HTR-8/SVneo (cell line): ENCODE results near the gene SCRG1.

Experiments used
- DNase-seq: peaks from one replicate; pipeline ENCODE4 v3.0.0; 2011; ENCODE audit warnings: low spot score, mixed read lengths; ENCODE audit not compliant: insufficient read length
- FAIRE-seq: peaks from 2 replicates; lab custom pipeline; 2011; peaks lifted over from hg19 to GRCh38; lab: Jason Lieb, UNC

The SCRG1 gene

GRCh38 chr4:173398779-173399415, at the start of gene SCRG1:
Gene SCRG1 (minus strand): TSS chr4:173399116. CDS start chr4:173391414, 7,702 bp downstream.
- DNase-seq (no peak), FAIRE-seq (no peak)

DNA sequence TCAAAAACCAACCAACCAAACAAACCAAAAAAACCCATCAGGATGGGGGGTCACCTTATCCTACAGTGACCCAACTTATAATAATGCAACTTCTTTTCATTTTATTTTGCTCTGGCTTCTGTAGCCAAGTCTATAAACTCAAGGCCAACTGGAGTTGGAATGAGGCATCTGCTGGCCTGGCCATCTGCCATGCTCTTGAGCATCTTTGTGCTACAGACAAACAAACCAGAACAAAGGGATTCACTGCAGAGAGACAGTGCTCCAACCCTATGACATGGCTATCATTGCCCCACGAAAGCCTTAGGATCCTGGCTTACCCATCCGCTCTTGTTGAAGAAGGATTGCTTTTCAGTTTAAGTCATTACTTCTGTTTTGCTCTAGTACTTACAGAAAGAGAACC, 49.2 kb upstream of the SCRG1 start:
- DNase-seq (no peak), FAIRE-seq (no peak)

DNA sequence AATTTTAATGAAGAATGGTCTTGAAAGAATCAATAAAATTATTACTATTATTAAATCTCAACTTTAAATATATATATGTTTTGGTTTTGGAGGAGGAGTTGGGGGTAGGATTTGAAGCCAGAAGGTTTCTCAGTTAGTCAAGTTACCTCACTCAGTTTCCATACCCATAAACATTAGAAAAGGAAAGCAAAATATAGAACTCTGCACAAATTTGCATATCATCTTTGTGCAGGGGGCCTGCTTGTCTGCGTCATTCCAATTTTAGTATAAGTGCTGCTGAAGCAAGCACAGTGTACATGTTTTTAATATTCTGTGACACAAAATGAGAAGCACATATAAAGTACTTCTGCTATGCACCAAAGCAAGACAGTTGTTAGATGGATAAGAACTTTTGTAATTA, 47.5 kb upstream of the SCRG1 start:
- DNase-seq, result no peak
- no peak for FAIRE-seq

DNA sequence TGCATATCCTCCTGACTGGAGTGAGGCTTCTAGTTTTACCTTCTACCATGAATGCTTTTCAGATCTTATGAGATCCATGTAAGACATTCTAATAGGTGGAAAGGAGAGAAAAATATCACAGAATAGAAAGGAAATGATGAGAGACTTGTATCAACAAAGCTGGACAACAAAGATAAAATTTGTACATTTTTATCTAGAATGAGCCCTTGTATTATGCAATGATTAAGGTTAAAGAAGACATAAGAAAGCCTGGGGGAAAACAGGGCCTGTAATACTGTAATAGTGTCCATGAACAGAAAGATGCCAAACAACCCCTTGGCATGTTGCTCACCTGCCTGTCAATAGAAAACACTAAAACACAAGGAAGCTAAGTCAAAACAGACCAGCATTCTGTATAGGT, 44.2 kb upstream of the SCRG1 start:
- DNase-seq (no peak), FAIRE-seq (no peak)

DNA sequence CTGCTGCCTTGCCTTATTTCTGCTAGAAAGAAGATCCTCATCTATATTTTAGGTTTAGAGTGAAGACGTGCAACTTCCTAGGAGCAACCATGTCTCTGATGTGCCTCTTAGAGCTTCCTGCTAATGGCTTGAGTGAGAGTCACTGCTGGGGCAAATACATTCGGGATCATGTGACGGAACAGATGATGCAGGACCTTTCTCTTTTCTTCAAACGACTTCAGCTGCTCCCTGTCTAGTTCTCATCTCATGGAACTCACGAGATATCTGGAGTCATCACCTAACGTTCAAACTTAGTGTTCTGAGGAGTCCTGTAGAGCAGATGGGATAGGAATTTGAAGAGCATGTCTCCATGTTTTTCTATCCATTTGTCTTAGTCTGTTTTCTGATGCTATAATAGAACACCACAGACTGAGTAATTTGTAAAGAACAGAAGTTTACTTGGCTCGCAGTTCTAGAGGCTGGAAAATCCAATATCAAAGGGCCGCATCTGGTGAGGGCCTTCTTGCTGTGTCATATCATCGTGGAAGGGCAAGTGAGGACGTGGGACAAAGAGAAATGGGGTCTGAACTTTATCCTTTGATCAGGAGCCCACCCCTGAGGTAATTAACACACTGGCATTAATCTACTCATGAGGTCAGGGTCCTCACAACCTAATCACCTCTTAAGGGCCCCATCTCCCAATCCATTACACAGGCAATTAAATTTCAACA, 43.5 kb upstream of the SCRG1 start:
- FAIRE-seq (no peak), DNase-seq (no peak)

- FAIRE-seq, result no peak
- no peak for DNase-seq
Observed at GRCh38 chr4:173440888-173441287, 42.0 kb upstream of the SCRG1 start.

DNA sequence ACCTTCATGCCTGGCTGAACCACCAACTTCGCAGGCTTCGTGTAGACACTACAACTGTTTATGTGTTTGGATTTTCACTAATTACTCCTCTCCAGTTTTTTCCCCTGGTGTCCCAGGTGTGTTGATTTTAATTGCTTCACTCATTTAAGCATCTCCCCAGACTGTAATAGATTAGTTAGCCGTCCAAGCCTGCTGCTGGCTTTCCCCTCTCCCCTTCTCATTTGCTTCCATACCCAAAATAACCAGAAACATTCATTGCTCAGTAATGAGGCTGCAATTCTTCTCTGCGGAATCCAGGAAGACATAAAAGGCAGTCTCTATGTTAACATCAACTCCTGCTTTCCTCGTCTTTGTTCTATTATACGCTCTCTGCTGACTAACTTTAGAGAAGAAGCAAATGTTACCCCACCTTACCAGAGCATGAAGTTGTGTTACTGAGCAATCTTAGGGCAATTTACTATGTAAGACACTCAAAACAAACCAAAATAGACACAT, 37.9 kb upstream of the SCRG1 start:
- FAIRE-seq (no peak), DNase-seq (no peak)

GRCh38 chr4:173436149-173436579, 37.2 kb upstream of the SCRG1 start:
- DNase-seq, result no peak
- peak; percentile 49 for FAIRE-seq

- DNase-seq (no peak), FAIRE-seq (no peak)
Observed at GRCh38 chr4:173434231-173434630, 35.3 kb upstream of the SCRG1 start.

GRCh38 chr4:173433447-173433846, 34.5 kb upstream of the SCRG1 start:
- FAIRE-seq (no peak), DNase-seq (no peak)

- FAIRE-seq (no peak), DNase-seq (no peak)
Observed at GRCh38 chr4:173432430-173432829, 33.5 kb upstream of the SCRG1 start.

- DNase-seq, result no peak
- FAIRE-seq, result no peak
Observed at GRCh38 chr4:173426064-173426463, 27.1 kb upstream of the SCRG1 start.

DNA sequence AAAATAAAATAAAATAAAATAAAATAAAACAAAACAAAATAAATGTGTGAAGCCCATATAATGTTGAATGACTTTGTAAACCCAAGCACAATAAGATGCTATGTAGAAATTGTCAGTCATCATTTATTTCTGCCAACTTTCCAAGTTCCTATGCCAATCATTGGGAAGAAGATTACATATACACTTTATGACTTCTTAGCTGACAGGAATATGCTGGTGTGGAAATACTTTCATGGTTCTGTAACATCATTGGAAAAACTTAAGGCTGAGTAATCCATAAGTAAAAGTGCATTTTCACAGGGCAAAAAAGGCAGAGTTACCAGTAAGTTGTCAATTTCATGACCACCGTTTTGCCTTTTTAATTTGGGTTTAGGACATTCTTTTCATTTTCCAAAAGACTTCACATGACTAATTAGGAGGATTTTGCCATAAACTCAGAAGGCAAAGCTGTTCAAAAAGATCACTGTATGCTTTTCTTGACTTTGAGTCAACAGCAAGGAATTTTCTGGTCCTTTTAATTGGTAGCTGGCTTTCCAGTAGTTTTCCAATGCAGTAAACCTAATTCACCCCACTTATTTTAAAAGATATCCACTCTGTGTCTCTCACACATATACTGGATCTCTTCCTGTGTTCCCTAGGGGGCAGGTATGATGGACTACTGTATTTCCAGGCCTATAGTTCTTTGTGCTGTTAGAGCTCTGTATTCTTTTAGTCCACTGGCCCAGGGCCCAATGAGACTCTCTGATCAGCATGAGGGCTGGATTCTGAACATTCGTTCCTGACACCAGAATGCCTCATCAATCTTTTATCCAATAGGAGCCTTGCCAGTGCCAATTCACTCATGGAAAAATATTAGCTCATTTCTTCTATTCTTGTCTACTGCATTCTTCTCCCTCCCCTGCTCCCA, 26.2 kb upstream of the SCRG1 start:
- FAIRE-seq (no peak), DNase-seq (no peak)

- FAIRE-seq, result no peak
Observed at GRCh38 chr4:173420801-173421200, 21.9 kb upstream of the SCRG1 start.

DNA sequence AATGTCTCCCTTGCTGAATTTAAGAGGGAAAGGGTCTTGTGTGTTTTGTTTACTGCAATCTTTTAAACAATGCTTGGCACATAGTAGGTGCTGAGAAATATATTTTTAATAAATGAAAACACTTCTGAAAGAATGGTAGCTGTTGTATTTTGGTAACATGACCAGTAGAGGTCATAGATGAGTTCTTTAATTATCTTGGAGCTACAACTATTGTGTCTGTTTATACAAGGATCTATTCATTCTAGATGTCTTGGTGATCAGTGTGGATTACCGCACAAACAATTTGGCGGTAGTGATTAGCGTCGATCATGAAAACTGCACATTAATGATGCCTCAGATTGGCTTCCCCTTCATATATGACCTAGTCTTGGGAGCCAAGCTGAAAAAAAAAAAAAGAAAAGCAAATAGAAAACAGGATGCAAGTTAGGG, 21.4 kb upstream of the SCRG1 start:
- DNase-seq (peak; percentile 23), FAIRE-seq (no peak)

More at GRCh38 chr4:173420801-173421200, 21.9 kb upstream of the SCRG1 start:
- no peak for DNase-seq

- no peak for DNase-seq
- no peak for FAIRE-seq
Observed at GRCh38 chr4:173418639-173419038, 19.7 kb upstream of the SCRG1 start.

DNA sequence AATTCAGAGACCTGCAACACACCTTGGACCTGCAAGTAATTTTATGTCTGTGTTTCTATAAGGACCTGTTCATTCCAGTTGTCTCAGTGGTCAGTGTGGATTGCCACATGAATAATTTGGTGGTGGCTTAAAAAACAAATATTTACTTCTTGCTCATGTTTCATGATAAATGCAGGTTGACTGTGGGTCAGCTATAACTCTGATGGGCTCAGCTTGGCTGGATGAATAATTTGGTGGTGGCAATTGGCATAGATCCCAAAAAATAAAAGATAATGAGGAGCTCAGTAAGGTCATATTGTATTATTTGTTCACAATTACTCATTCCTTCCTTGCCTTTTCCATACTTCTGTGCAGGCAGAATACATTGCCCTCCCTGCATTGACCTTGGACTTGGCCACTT, 18.9 kb upstream of the SCRG1 start:
- FAIRE-seq (no peak), DNase-seq (no peak)

- no peak for DNase-seq
- no peak for FAIRE-seq
Observed at GRCh38 chr4:173415885-173416653, 17.2 kb upstream of the SCRG1 start.

DNA sequence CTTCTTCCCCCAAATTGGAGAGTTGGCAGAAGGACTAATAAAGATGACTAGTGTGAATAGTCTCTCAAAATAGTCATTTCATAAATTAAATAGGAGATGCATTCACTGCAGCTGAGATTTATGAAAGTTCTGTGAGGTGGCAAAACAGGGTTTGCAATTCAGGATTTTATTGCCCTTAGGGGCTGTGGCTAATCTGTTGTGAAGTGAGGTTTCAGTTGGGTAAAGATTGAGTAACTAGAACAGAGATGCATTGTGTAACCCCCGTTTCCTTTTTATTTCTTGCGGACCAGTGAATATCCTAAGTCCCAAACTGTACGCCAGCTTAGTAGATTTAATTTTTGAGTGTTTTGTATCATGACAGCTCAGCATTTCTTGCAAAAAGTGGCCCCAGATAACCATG, 16.2 kb upstream of the SCRG1 start:
- no peak for FAIRE-seq
- DNase-seq, result no peak

DNA sequence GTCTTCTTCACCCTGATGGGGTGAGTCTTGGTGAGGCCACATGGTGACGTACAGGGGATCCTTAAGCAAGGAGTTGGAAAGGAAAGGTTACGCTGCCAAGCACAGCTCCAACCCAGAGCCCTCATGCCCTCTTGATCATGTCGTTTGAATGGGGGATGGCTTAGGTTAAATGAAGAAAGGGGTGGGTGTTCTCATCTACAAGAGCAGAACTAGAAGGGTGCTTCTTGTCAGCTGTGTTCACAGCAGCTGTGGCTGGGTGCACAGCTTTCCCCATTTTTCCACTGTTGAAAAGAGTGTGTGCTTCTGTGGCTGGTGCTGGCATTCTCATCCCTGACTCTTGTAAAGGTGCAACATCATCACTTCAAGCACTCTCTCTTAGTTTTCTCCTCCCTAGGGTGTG, 15.5 kb upstream of the SCRG1 start:
- DNase-seq, result no peak
- no peak for FAIRE-seq
